Loucy (cell line): ENCODE measurements around the gene GRID1.

ENCODE experiments used
- H2AFZ ChIP-seq: fragments of 200-600 bp; sonication (generic); 2 replicates; pipeline ENCODE4 v1.6.0; 2016; ENCODE audit warnings: antibody characterized with exemption, mild to moderate bottlenecking, low read length, moderate library complexity
- H3F3A ChIP-seq: fragments of 200-600 bp; 2 replicates; pipeline ENCODE4 v1.6.0; 2016; ENCODE audit warnings: antibody characterized with exemption, low read depth, mild to moderate bottlenecking
- H3K27me3 ChIP-seq: fragments of 200-600 bp; sonication (generic); 2 replicates; pipeline ENCODE4 v1.6.1; 2014; ENCODE audit warnings: low read length, mild to moderate bottlenecking; ENCODE audit not compliant: insufficient read depth, poor library complexity, severe bottlenecking
- H3K36me3 ChIP-seq: fragments of 200-600 bp; sonication (generic); 2 replicates; pipeline ENCODE4 v1.6.1; 2016; ENCODE audit warnings: low read length; ENCODE audit not compliant: insufficient read depth
- H3K4me1 ChIP-seq: fragments of 200-600 bp; sonication (generic); 2 replicates; pipeline ENCODE4 v1.5.1; 2014; ENCODE audit warnings: low read length, mild to moderate bottlenecking; ENCODE audit not compliant: insufficient read depth, poor library complexity, severe bottlenecking
- H3K4me2 ChIP-seq: fragments of 200-600 bp; sonication (generic); 2 replicates; pipeline ENCODE4 v1.6.0; 2014; ENCODE audit warnings: antibody characterized with exemption, low read length, low read depth, mild to moderate bottlenecking; ENCODE audit not compliant: poor library complexity, severe bottlenecking
- H3K4me3 ChIP-seq: fragments of 200-600 bp; sonication (generic); 2 replicates; pipeline ENCODE4 v1.5.1; 2014; ENCODE audit warnings: low read length, mild to moderate bottlenecking, mixed read lengths; ENCODE audit not compliant: poor library complexity, severe bottlenecking
- H3K79me2 ChIP-seq: fragments of 200-600 bp; sonication (generic); 2 replicates; pipeline ENCODE4 v1.6.1; 2014; ENCODE audit warnings: low read length; ENCODE audit not compliant: insufficient read depth
- H3K9ac ChIP-seq: fragments of 200-600 bp; sonication (generic); 2 replicates; pipeline ENCODE4 v1.6.0; 2014; ENCODE audit warnings: mild to moderate bottlenecking, low read depth, low read length, moderate library complexity; ENCODE audit not compliant: poor library complexity, severe bottlenecking
- H3K9me2 ChIP-seq: fragments of 200-600 bp; sonication (generic); replicated peaks from 2 replicates; pipeline ENCODE4 v1.6.1; 2016; ENCODE audit warnings: low read depth, low read length, mixed read lengths
- H3K9me3 ChIP-seq: fragments of 200-600 bp; sonication (generic); 2 replicates; pipeline ENCODE4 v1.6.1; 2014; ENCODE audit warnings: mild to moderate bottlenecking, antibody characterized with exemption, low read length, low read depth; ENCODE audit not compliant: insufficient read depth
- H4K20me1 ChIP-seq: fragments of 200-600 bp; sonication (generic); 2 replicates; pipeline ENCODE4 v1.6.0; 2014; ENCODE audit warnings: antibody characterized with exemption, low read length, mild to moderate bottlenecking; ENCODE audit not compliant: insufficient read depth, poor library complexity, severe bottlenecking
- CTCF ChIP-seq: fragments of 200-600 bp; sonication (generic); conservative IDR thresholded peaks from 2 replicates; pipeline ENCODE4 v1.5.1; 2014; ENCODE audit warnings: mild to moderate bottlenecking, antibody characterized with exemption, low read length
- EZH2phosphoT487 ChIP-seq: fragments of 200-600 bp; IDR thresholded peaks from 2 replicates; pipeline ENCODE4 v1.6.1; 2018; ENCODE audit warnings: antibody characterized with exemption, mild to moderate bottlenecking, moderate library complexity, borderline replicate concordance

Gene GRID1

GRCh38 chr10:85735997-85736396 is 630.6 kb downstream of the GRID1 start:
- Histone ChIP-seq H3K27me3 (no peaks in the 10 kb centered on the region), H3K9me2 (no peaks in the 10 kb centered on the region), H2AFZ (no peak overlapping the region), H3K9me3 (no peaks in the 10 kb centered on the region), H3K4me2 (no peak overlapping the region), H3K36me3 (no peaks in the 10 kb centered on the region), H4K20me1 (no peaks in the 10 kb centered on the region), H3F3A (no peaks in the 10 kb centered on the region), H3K4me1 (no peaks in the 10 kb centered on the region), H3K79me2 (no peaks in the 10 kb centered on the region), H3K9ac (no peak overlapping the region), H3K4me3 (no peak overlapping the region)
- TF ChIP-seq CTCF (no peak), EZH2phosphoT487 (no peak)

- H2AFZ ChIP-seq: no peak overlapping the region
- H3K4me2 ChIP-seq: no peak overlapping the region
- no peaks in the 10 kb centered on the region for H3F3A ChIP-seq
- no peaks in the 10 kb centered on the region for H3K4me1 ChIP-seq
- H3K36me3 ChIP-seq: no peaks in the 10 kb centered on the region
- no peak overlapping the region for H3K9ac ChIP-seq
- H3K27me3 ChIP-seq: no peaks in the 10 kb centered on the region
- no peaks in the 10 kb centered on the region for H3K9me2 ChIP-seq
- H4K20me1 ChIP-seq: no peaks in the 10 kb centered on the region
- H3K9me3 ChIP-seq: no peaks in the 10 kb centered on the region; the same call in 1 of the 2 replicates
- no peak overlapping the region for H3K4me3 ChIP-seq
- TF ChIP-seq CTCF (no peak), EZH2phosphoT487 (no peak)
- H3K79me2 ChIP-seq: no peaks in the 10 kb centered on the region
Measured at GRCh38 chr10:85734791-85735190, 631.8 kb downstream of the GRID1 start.

DNA sequence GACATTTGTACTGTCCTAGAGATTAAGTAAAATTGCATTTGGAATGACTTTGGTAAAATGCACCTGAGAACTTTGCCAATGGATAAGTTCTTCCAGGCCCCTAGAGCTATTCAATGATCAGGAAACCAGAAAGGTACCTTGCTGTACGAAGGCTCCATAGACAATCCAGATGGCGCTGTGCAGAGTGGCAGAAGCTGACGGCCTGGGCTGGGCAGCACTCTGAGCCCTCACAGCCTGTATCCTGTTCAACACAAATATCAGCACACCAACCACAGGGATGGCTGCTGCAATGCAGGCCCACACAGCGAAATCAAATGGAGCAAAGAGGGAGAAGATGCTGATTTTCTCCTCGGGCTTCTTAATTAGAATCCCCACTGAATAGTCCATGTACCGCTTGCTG is 642.4 kb downstream of the GRID1 start:
- no peak for TF ChIP-seq EZH2phosphoT487
- TF ChIP-seq CTCF: no peak
- H3K4me2 ChIP-seq: no peak overlapping the region
- no peaks in the 10 kb centered on the region for H3K4me1 ChIP-seq
- no peaks in the 10 kb centered on the region for H3K9me2 ChIP-seq
- H3K9me3 ChIP-seq: no peaks in the 10 kb centered on the region; the same call in 1 of the 2 replicates
- H3K4me3 ChIP-seq: no peak overlapping the region
- H3K9ac ChIP-seq: no peak overlapping the region
- H4K20me1 ChIP-seq: no peaks in the 10 kb centered on the region
- no peak overlapping the region for H2AFZ ChIP-seq
- H3F3A ChIP-seq: no peaks in the 10 kb centered on the region
- no peaks in the 10 kb centered on the region for H3K27me3 ChIP-seq
- no peaks in the 10 kb centered on the region for H3K79me2 ChIP-seq
- H3K36me3 ChIP-seq: no peaks in the 10 kb centered on the region
